Heart left ventricle (tissue), 13 donors: Measurements from ENCODE around the gene C1orf216.

Experiments
- POLR2A ChIP-seq, 2 donors: fragments of 450-650 bp; IDR thresholded peaks; one replicate each; pipeline ENCODE4 v1.6.1; 2017; ENCODE audit warnings: antibody characterized with exemption in 2 of 2, mild to moderate bottlenecking in 2 of 2, moderate library complexity in 2 of 2
- TF ChIP-seq, protein P1 (sequence below), 12 donors: fragments of 200-600 bp; sonication (generic) in 4 of 12; IDR thresholded peaks; one replicate each; pipeline versions ENCODE4 v1.5.0 to v1.8.0; 2018 to 2022; ENCODE audit warnings: antibody characterized with exemption in 12 of 12, mild to moderate bottlenecking in 5 of 12
- donor health status: ischemic (EF 13 %, LVEDD 7.1; RV severe dilation, severe dysfunction).
- donor health status: DM: no; HTN: yes; CAD: no.
- donor health status: DM: no; HTN: no; CAD: no.
- donor health status: ischemic (EF 25% LVEDD 6.9; RV normal size, moderate dysfunction).
- donor health status: ischemic (EF 25% LVEDD 5.7; RV mildly dilated, moderate dysfunction).
- donor health status: ischemic (EF 35%, LVEDD 5.7; RV mildly dilated, moderate dysfunction).
- donor health status: nonischemic (EF 11% LVEDD 7.7; RV severe dilation, severe dysfunction).
- donor health status: DM: yes; HTN: yes; CAD: no.
- donor health status: PGD.
- donor health status: ischemic (EF 29% LVEDD 5.4; RV normal size, mild dysfunction).
- donor health status: nonischemic (EF 23%, LVEDD 6.1; RV moderate dilation, normal function).

GRCh38 chr1:35763201-35763600 lies 44.5 kb upstream of the C1orf216 start:
- TF ChIP-seq, protein P1, sequence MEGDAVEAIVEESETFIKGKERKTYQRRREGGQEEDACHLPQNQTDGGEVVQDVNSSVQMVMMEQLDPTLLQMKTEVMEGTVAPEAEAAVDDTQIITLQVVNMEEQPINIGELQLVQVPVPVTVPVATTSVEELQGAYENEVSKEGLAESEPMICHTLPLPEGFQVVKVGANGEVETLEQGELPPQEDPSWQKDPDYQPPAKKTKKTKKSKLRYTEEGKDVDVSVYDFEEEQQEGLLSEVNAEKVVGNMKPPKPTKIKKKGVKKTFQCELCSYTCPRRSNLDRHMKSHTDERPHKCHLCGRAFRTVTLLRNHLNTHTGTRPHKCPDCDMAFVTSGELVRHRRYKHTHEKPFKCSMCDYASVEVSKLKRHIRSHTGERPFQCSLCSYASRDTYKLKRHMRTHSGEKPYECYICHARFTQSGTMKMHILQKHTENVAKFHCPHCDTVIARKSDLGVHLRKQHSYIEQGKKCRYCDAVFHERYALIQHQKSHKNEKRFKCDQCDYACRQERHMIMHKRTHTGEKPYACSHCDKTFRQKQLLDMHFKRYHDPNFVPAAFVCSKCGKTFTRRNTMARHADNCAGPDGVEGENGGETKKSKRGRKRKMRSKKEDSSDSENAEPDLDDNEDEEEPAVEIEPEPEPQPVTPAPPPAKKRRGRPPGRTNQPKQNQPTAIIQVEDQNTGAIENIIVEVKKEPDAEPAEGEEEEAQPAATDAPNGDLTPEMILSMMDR (IDR thresholded peaks at IDR 0.05), result no peak
- TF ChIP-seq POLR2A (IDR thresholded peaks at IDR 0.05), result no peak
